Measurements from ENCODE around the gene FAM174C. TPM values are rescaled to one million over a fixed set of nuclear protein-coding genes. Genes with fewer than 3 reads are reported as not detected.

FAM174C gene
- total RNA-seq, 1 donor from 2014 or later = 64.8 TPM

DNA sequence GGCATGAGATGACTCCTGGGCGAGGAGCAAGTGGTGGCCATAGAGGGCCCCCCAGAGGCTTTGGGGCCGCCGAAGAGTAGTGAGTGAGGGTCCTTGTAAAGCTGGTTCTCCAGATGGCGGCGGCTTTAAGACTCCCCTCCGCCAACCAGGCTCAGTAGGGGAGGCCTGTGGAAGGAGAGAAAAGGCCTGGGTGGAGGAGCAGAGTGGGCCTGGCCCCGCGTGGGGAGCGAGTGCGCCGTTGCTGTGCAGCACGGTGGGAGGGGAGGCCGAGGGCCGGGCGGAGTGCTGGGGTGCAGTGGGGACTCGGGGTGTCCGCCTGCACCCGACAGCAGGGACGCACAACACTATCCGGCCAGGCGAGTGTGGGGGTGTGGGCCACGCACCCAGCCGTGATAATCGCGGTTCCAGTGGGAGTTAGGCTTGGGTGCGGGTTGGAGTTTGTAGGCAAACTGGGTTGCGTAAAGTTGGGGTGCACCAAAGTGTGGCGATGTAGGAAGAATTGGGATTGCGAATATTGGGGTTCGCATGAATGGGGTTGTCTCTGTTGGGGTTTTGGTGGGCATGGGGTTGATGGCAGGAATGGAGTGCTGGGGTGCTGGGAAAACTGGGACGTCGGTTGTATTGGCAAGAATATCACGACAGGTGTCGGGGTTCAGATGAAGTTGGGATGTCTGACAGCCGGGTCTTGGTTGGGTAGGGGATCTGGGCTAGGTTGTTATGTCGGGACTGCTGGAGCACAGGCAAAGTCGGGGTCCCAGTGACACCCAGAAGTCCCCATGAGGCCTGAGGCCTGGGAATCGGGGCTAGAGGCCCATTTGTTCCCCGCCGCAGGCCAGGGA lies 6.9 kb upstream of the FAM174C start:
- no peak for TF ChIP-seq POLR2A (IDR thresholded peaks at IDR 0.05)
- TF ChIP-seq, protein P1, sequence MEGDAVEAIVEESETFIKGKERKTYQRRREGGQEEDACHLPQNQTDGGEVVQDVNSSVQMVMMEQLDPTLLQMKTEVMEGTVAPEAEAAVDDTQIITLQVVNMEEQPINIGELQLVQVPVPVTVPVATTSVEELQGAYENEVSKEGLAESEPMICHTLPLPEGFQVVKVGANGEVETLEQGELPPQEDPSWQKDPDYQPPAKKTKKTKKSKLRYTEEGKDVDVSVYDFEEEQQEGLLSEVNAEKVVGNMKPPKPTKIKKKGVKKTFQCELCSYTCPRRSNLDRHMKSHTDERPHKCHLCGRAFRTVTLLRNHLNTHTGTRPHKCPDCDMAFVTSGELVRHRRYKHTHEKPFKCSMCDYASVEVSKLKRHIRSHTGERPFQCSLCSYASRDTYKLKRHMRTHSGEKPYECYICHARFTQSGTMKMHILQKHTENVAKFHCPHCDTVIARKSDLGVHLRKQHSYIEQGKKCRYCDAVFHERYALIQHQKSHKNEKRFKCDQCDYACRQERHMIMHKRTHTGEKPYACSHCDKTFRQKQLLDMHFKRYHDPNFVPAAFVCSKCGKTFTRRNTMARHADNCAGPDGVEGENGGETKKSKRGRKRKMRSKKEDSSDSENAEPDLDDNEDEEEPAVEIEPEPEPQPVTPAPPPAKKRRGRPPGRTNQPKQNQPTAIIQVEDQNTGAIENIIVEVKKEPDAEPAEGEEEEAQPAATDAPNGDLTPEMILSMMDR (IDR thresholded peaks at IDR 0.05) = peak in 1 of 3 experiments; percentile 7
- H3K27me3 ChIP-seq = no peaks in the 10 kb centered on the region
- H3K4me1 ChIP-seq = peaks cover 78% of the 10 kb centered on the region
- peak overlapping the region; percentile 99 for H3K27ac ChIP-seq
- H3K36me3 ChIP-seq = peaks cover 0 to 32% of the 10 kb centered on the region in 2 donors
- no peaks in the 10 kb centered on the region for H3K9me3 ChIP-seq
- intact Hi-C loops (cut with DNase I) = no loop called here
- peak overlapping the region; percentile 7 to 63 for H3K4me3 ChIP-seq
- peak in 1 of 2 donors; percentile 92 for DNase-seq (ENCODE audit: extremely low spot score in 2 of 2)

DNA sequence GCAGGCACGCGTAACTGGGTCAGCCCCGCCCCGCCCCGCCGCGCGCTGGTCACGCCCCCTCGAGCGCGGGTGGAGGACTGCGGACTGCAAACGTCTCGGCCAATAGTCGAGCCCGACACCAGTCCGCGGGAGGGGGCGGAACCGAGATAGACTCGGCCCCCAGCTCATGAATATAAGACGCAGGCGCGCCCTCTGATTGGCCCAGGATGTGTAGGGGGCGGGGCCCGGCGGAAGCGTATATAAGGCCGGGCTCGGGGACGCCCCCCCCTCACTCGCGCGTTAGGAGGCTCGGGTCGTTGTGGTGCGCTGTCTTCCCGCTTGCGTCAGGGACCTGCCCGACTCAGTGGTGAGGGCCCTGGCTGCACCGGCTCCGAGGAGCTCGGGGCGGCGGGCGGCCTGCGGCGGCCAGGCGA lies 6.3 kb upstream of the FAM174C start, which contains the start of gene CIRBP:
TSS of gene CIRBP (plus strand) at position 268 of the 413 bp plus-strand sequence. CDS start 1,602 bp downstream, outside the sequence.
- TF ChIP-seq POLR2AphosphoS5 (IDR thresholded peaks at IDR 0.05; ENCODE audit: insufficient read depth in 1 of 2, low read depth in 1 of 2) = peak; percentile 78 to 98
- peak; percentile 45 to 99 for TF ChIP-seq POLR2A (IDR thresholded peaks at IDR 0.05)
- TF ChIP-seq, protein P1 (IDR thresholded peaks at IDR 0.05) = no peak
- Histone ChIP-seq H3K4me3 (peak within 1 kb of the TSS; percentile 63 to 94), H3K9me3 (no peaks in the 10 kb centered on the region), H3K27ac (peak within 1 kb of the TSS; percentile 99), H3K27me3 (no peaks in the 10 kb centered on the region), H3K36me3 (peaks cover 0 to 38% of the 10 kb centered on the region in 2 donors), H3K4me1 (peaks cover 84% of the 10 kb centered on the region)
- DNase-seq (ENCODE audit: extremely low spot score in 2 of 2) = peak in 1 of 2 donors; percentile 100
- intact Hi-C loops (cut with DNase I) = no loop called here

DNA sequence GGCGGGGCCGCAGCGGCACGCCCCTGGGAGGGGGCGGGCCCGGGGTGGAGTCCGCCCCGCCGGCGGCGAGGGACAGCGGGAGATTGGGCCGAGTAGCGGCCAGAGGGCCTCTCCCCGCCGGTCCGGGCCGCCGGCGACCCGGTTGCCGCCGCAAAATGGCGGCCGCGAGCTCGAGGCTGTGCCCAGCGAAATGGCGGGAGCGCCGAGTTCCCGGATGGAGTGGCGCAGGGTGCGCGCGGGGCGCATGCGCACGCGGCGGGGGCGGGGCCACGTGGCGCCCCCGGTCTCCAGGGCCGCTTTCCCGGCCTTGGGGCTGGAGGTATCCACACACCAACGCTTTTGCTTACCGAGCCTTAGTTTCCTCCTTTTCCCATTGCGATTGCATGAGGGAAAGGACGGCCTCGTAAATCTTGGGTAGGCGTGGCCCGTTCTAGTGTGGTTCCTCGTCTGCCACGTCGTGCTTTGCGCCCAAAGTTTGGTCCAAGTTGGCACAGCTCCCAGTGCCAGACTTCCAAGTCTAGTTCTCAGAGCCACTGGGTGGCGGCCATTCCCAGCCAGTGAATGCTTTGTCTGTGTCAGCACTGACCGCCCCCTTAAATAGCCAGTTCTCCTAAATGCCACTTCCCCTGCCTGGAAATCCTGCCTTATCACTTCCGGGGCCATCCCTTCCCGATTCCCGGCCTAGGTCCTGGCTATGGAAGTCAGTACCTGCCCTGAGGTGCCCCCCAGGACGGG lies 5.7 kb upstream of the FAM174C start:
- no peak for TF ChIP-seq POLR2AphosphoS5 (IDR thresholded peaks at IDR 0.05; ENCODE audit: insufficient read depth in 1 of 2, low read depth in 1 of 2)
- TF ChIP-seq, protein P1 (IDR thresholded peaks at IDR 0.05) = peak in 1 of 3 experiments; percentile 8
- Histone ChIP-seq H3K4me1 (peaks cover 89% of the 10 kb centered on the region), H3K27ac (peak overlapping the region; percentile 99), H3K36me3 (peaks cover 0 to 44% of the 10 kb centered on the region in 2 donors), H3K4me3 (peak overlapping the region; percentile 63 to 94), H3K9me3 (no peaks in the 10 kb centered on the region), H3K27me3 (no peaks in the 10 kb centered on the region)
- intact Hi-C loops (cut with DNase I) = loop anchor here (10.0 kb wide), 2 partner anchors 115 to 175 kb away; partner anchors contain the start of gene NDUFS7
- DNase-seq (ENCODE audit: extremely low spot score in 2 of 2) = peak in 1 of 2 donors; percentile 96

DNA sequence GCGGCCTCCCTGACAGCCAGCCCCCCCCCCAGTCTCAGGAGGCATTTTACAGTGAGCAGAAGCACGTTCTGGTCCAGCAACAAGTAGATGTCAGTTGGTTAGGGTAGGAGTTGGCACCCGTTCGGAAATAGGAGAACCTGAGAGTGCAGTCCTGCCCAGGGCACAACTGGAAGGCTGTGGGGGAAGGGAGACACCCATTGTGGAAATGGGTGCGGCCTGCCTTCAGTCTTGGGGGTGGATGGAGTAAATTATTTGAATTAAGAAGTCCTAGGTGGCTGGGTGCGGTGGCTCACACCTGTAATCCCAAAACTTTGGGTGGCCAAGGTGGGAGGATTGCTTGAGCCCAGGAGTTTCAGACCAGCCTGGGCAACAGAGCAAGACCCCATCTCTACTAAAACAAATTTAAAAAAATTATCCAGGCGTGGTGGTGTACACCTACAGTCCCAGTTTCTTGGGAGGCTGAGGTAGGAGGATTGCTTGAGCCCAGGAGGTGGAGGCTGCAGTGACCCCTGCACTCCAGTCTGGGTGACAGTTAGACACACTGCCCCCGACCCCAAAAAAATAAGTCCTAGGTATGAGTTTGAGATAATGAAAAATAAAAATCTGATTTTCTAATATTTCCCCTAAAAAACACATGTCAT lies 5.0 kb upstream of the FAM174C start:
- H3K36me3 ChIP-seq = peaks cover 0 to 48% of the 10 kb centered on the region in 2 donors
- intact Hi-C loops (cut with DNase I) = loop anchor here (10.0 kb wide), 2 partner anchors 114 to 174 kb away; partner anchors contain the start of gene NDUFS7
- peak overlapping the region; percentile 99 for H3K27ac ChIP-seq
- TF ChIP-seq, protein P1 (IDR thresholded peaks at IDR 0.05) = no peak
- TF ChIP-seq POLR2A (IDR thresholded peaks at IDR 0.05) = no peak
- no peak for TF ChIP-seq POLR2AphosphoS5 (IDR thresholded peaks at IDR 0.05; ENCODE audit: insufficient read depth in 1 of 2, low read depth in 1 of 2)
- peak overlapping the region; percentile 63 to 94 for H3K4me3 ChIP-seq
- DNase-seq (ENCODE audit: extremely low spot score in 2 of 2) = no peak
- H3K4me1 ChIP-seq = peaks cover 88% of the 10 kb centered on the region
- no peaks in the 10 kb centered on the region for H3K9me3 ChIP-seq
- no peaks in the 10 kb centered on the region for H3K27me3 ChIP-seq

Measured in vagina (tissue), 2 donors.